Mammary epithelial cell (primary cell): ENCODE results near the gene PAF1.

Experiments
- CTCF ChIP-seq, 2 donors: IDR thresholded peaks in 1 of 2; conservative IDR thresholded peaks in 1 of 2; 2 replicates each; pipeline ENCODE4 v1.5.1; 2011 to 2012; ENCODE audit warnings: inconsistent platforms in 2 of 2, low read length in 2 of 2, mild to moderate bottlenecking in 2 of 2, control low read depth in 1 of 2, low read depth in 1 of 2; ENCODE audit not compliant: insufficient read depth in 1 of 2; ENCODE audit errors: extremely low read depth in 1 of 2
- EZH2 ChIP-seq: IDR thresholded peaks from 2 replicates; pipeline ENCODE4 v1.6.1; 2012; ENCODE audit warnings: low read length, inconsistent platforms, borderline replicate concordance

- TF ChIP-seq CTCF (conservative IDR thresholded peaks at IDR 0.05 in 1 of 2, IDR thresholded peaks at IDR 0.05 in 1 of 2; ENCODE audit: extremely low read depth in 1 of 2, insufficient read depth in 1 of 2, low read depth in 1 of 2, low read length in 2 of 2) (no peak), EZH2 (no peak)
Observed at GRCh38 chr19:39412867-39413271, 22.0 kb upstream of the PAF1 start.
